HEK293T (cell line): Measurements from ENCODE around the gene SPDYE3.
"Not testable (repeated sequence)": the region's sequence is repeated elsewhere in the genome, so short reads cannot be mapped to it uniquely, and the experiment has no call there.

Experiments used
- CTCF ChIA-PET: fragments of 350-600 bp; formaldehyde crosslinking; extraction: SDS; loops from one replicate; lab custom pipeline; 2021; ENCODE audit warnings: antibody characterized with exemption, inconsistent platforms; lab: Yijun Ruan, JAX
- POLR2A ChIA-PET: fragments of 350-600 bp; formaldehyde crosslinking; extraction: SDS; loops from one replicate; lab custom pipeline; 2020; ENCODE audit warnings: antibody characterized with exemption, inconsistent platforms; lab: Yijun Ruan, JAX
- DNase-seq: peaks from one replicate; pipeline ENCODE4 v3.0.0; 2012; ENCODE audit warnings: mixed read lengths; ENCODE audit errors: extremely low spot score
- ARNT ChIP-seq: fragments of 450-650 bp; IDR thresholded peaks from 2 replicates; pipeline ENCODE4 v1.6.1; 2017; ENCODE audit warnings: mild to moderate bottlenecking
- BHLHE40 ChIP-seq: fragments of 450-650 bp; IDR thresholded peaks from 2 replicates; pipeline ENCODE4 v1.6.1; 2016; ENCODE audit warnings: mild to moderate bottlenecking, moderate library complexity, borderline replicate concordance
- CTBP1 ChIP-seq: fragments of 450-650 bp; IDR thresholded peaks from 2 replicates; pipeline ENCODE4 v1.6.1; 2016; ENCODE audit warnings: borderline replicate concordance
- ELF4 ChIP-seq: fragments of 450-650 bp; IDR thresholded peaks from 2 replicates; pipeline ENCODE4 v1.6.1; 2017; ENCODE audit warnings: antibody characterized with exemption
- FOXA1 ChIP-seq: fragments of 450-650 bp; IDR thresholded peaks from 2 replicates; pipeline ENCODE4 v1.6.1; 2016; ENCODE audit warnings: mild to moderate bottlenecking
- FOXK2 ChIP-seq: fragments of 450-650 bp; IDR thresholded peaks from 2 replicates; pipeline ENCODE4 v1.6.1; 2016; ENCODE audit warnings: mild to moderate bottlenecking
- FOXM1 ChIP-seq: fragments of 450-650 bp; IDR thresholded peaks from 2 replicates; pipeline ENCODE4 v1.6.1; 2017; ENCODE audit warnings: mild to moderate bottlenecking, borderline replicate concordance
- HDGF ChIP-seq: fragments of 450-650 bp; IDR thresholded peaks from 2 replicates; pipeline ENCODE4 v1.6.1; 2017; ENCODE audit warnings: antibody characterized with exemption, borderline replicate concordance
- L3MBTL2 ChIP-seq: fragments of 450-650 bp; conservative IDR thresholded peaks from 2 replicates; pipeline ENCODE4 v1.6.1; 2016; ENCODE audit warnings: mild to moderate bottlenecking
- LEF1 ChIP-seq: fragments of 450-650 bp; IDR thresholded peaks from 2 replicates; pipeline ENCODE4 v1.6.1; 2017; ENCODE audit warnings: mild to moderate bottlenecking, borderline replicate concordance
- NFRKB ChIP-seq: fragments of 450-650 bp; IDR thresholded peaks from 2 replicates; pipeline ENCODE4 v1.6.1; 2016; ENCODE audit warnings: mild to moderate bottlenecking, moderate library complexity
- PKNOX1 ChIP-seq: fragments of 450-650 bp; IDR thresholded peaks from 2 replicates; pipeline ENCODE4 v1.6.1; 2016
- SP1 ChIP-seq: fragments of 450-650 bp; IDR thresholded peaks from 2 replicates; pipeline ENCODE4 v1.6.1; 2017
- SUZ12 ChIP-seq: fragments of 450-650 bp; IDR thresholded peaks from 2 replicates; pipeline ENCODE4 v1.6.1; 2016; ENCODE audit warnings: mild to moderate bottlenecking
- TARDBP ChIP-seq: fragments of 450-650 bp; IDR thresholded peaks from 2 replicates; pipeline ENCODE4 v1.6.1; 2016
- ZNF384 ChIP-seq: fragments of 450-650 bp; IDR thresholded peaks from 2 replicates; pipeline ENCODE4 v1.6.1; 2016

The SPDYE3 gene

GRCh38 chr7:100346921-100347320 lies 39.4 kb downstream of the SPDYE3 start:
- CTCF ChIA-PET = interaction anchor here (0.7 kb wide), 1 partner anchor 214 kb away, joined by 3 read pairs; no protein-coding TSS in a partner anchor
- POLR2A ChIA-PET = interaction anchor here (1.2 kb wide), 1 partner anchor 214 kb away, joined by 3 read pairs; no protein-coding TSS in a partner anchor
- TF ChIP-seq PKNOX1 (no peak), ZNF384 (no peak), SP1 (no peak), FOXA1 (no peak), HDGF (no peak), ARNT (no peak), LEF1 (no peak), TARDBP (no peak), NFRKB (no peak), FOXK2 (no peak)

GRCh38 chr7:100348805-100349204 lies 41.3 kb downstream of the SPDYE3 start:
- no peak for DNase-seq
- ChIA-PET POLR2A (no interaction called here), CTCF (no interaction called here)
- TF ChIP-seq HDGF = no peak
- TF ChIP-seq SUZ12 = no peak
- no peak for TF ChIP-seq ARNT
- no peak for TF ChIP-seq L3MBTL2
- TF ChIP-seq ZNF384 = no peak
- no peak for TF ChIP-seq CTBP1
- no peak for TF ChIP-seq FOXK2
- TF ChIP-seq FOXM1 = no peak
- no peak for TF ChIP-seq FOXA1

More at GRCh38 chr7:100346921-100347320, 39.4 kb downstream of the SPDYE3 start:
- no peak for DNase-seq

GRCh38 chr7:100349757-100350156 lies 42.3 kb downstream of the SPDYE3 start:
- DNase-seq = no peak
- CTCF ChIA-PET = no interaction called here
- POLR2A ChIA-PET = no interaction called here
- TF ChIP-seq ZNF384 (no peak), ELF4 (no peak), CTBP1 (no peak), SP1 (no peak), NFRKB (no peak), FOXK2 (no peak), SUZ12 (no peak), BHLHE40 (no peak), LEF1 (no peak), PKNOX1 (no peak), L3MBTL2 (no peak), TARDBP (no peak), FOXA1 (no peak), FOXM1 (no peak), ARNT (no peak), HDGF (no peak)

DNA sequence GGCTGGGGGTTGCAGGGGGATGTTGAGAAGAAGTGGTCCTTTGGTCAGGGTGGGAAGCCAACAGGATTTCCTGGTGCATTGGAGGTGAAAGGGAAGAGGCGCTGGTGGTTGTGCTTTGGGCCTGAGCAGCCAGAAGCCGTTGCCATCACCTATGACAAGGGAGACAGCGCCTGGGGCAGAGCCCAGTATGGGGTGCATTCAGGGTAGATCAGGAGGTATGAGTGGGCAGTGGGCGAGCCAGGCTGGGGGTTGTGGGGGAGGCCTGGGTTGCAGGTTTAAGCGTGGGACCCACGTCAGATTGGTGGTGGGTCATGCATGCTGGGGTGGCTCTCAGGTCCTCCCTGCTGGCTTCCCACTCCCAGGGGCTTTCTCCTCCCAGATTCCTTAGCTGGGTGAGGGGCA lies 44.2 kb downstream of the SPDYE3 start:
- no peak for DNase-seq
- ChIA-PET POLR2A (no interaction called here), CTCF (no interaction called here)
- TF ChIP-seq TARDBP (no peak), PKNOX1 (no peak), SUZ12 (no peak), FOXA1 (no peak), BHLHE40 (no peak), HDGF (no peak), FOXK2 (no peak), ARNT (no peak), CTBP1 (no peak), ELF4 (no peak), SP1 (no peak), FOXM1 (no peak), L3MBTL2 (no peak), ZNF384 (no peak)

- CTCF ChIA-PET, DNase-seq, POLR2A ChIA-PET: not testable (repeated sequence)
Measured at GRCh38 chr7:100352230-100352781, 44.8 kb downstream of the SPDYE3 start.

DNA sequence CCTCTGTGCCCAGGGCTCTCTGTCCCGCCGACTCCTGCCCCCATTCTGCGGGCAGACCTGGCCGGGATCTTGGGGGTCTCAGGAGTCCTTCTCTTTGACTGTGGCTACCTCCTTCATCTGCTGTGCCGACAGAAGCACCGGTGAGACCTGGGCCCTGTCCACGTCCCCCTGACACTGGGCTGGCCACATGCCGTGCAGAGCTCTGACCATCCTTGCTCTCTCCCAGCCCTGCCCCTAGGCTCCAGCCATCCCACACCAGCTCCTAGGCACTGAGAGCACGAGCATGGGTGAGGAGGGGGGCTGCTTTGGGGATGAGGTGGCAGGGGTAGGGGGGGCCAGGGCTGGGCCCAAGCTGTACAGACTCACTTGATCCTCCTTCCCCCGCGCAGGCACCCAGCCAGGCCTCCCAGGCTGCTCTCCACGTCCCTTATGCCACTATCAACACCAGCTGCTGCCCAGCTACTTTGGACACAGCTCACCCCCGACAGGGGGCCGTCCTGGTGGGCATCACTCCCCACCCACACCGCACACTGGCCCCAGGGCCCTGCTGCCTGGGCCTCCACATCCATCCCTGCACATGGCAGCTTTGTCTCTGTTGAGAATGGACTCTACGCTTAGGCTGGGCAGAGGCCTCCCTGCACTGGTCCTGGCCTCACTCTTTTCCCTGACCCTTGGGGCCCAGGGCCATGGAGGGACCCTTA lies 45.6 kb downstream of the SPDYE3 start:
- TF ChIP-seq PKNOX1 (no peak), FOXM1 (no peak), L3MBTL2 (no peak), ZNF384 (no peak), FOXA1 (no peak), ELF4 (no peak), ARNT (no peak), FOXK2 (no peak), CTBP1 (no peak), LEF1 (no peak), SP1 (no peak), NFRKB (no peak), BHLHE40 (no peak), TARDBP (no peak), HDGF (no peak), SUZ12 (no peak)
- POLR2A ChIA-PET = no interaction called here
- CTCF ChIA-PET = no interaction called here
- DNase-seq = no peak
